MM.1S (cell line): ENCODE data around the gene CHCHD3.

ENCODE experiments used
- EZH2phosphoT487 ChIP-seq: fragments of 300-600 bp; sonication (generic); IDR thresholded peaks from 2 replicates; pipeline ENCODE4 v1.6.1; 2018; ENCODE audit warnings: antibody characterized with exemption, low read length
- TF ChIP-seq, protein P1 (sequence below): fragments of 300-600 bp; sonication (generic); IDR thresholded peaks from 2 replicates; pipeline ENCODE4 v1.5.1; 2016; ENCODE audit warnings: antibody characterized with exemption, low read length, mixed read lengths

DNA sequence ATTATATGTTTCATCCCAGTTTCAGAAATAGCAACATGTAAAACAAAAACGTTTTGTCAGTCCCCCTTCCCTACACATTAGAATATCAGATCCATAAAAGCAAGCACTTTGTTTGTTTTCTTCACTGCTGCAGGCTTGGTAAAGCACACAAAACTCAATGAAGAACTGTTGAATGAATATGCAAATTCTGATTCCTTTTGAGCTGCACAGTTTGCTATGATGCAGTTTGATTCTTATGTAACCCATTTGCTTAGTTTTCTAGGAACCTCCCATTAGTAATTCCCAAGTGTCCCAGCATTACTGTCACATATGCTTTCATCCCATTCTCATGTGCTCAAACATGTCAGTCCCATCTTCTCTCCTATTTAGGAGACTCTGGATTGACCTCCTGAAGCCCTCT, 26.1 kb upstream of the CHCHD3 start:
- TF ChIP-seq, protein P1, sequence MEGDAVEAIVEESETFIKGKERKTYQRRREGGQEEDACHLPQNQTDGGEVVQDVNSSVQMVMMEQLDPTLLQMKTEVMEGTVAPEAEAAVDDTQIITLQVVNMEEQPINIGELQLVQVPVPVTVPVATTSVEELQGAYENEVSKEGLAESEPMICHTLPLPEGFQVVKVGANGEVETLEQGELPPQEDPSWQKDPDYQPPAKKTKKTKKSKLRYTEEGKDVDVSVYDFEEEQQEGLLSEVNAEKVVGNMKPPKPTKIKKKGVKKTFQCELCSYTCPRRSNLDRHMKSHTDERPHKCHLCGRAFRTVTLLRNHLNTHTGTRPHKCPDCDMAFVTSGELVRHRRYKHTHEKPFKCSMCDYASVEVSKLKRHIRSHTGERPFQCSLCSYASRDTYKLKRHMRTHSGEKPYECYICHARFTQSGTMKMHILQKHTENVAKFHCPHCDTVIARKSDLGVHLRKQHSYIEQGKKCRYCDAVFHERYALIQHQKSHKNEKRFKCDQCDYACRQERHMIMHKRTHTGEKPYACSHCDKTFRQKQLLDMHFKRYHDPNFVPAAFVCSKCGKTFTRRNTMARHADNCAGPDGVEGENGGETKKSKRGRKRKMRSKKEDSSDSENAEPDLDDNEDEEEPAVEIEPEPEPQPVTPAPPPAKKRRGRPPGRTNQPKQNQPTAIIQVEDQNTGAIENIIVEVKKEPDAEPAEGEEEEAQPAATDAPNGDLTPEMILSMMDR: no peak
- TF ChIP-seq EZH2phosphoT487: no peak
